ENCODE measurements around the gene ST7L.

The ST7L gene

DNA sequence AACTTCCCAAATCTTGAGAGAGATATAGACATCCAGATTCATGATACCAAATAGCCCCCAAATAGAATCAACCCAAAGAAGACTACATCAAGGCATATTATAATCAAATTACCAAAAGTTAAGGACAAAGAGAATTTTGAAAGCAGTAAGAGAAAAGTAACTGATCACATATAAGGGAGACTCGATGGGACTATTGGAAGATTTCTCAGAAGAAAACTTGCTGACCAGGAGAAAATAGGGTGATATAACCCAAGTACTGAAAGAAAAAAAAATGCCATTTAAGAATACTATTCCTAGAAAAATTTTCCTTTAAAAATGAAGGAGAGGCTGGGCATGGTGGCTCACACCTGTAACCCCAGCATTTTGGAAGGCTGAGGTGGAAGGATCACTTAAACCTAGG lies 140.6 kb downstream of the ST7L start:
- DNase-seq, result no peak

- no peak for DNase-seq
These were observed 141.4 kb downstream of the ST7L start for GRCh38 chr1:112477550-112477949.
